Choroid plexus epithelial cell (primary cell): ENCODE data around the gene DIRAS1.

Source experiments
- DNase-seq: peaks from one replicate; pipeline ENCODE4 v3.0.0-alpha.2; 2010; ENCODE audit warnings: low read depth
- H3K4me3 ChIP-seq: 2 replicates; pipeline ENCODE4 v1.5.1; 2011; ENCODE audit warnings: low read depth, mild to moderate bottlenecking, control low read depth, low read length, moderate library complexity
- TF ChIP-seq, protein P1 (sequence below): conservative IDR thresholded peaks from 2 replicates; pipeline ENCODE4 v1.5.1; 2011; ENCODE audit warnings: low read depth, mild to moderate bottlenecking, control low read depth, inconsistent platforms, low read length, moderate library complexity

The DIRAS1 gene

DNA sequence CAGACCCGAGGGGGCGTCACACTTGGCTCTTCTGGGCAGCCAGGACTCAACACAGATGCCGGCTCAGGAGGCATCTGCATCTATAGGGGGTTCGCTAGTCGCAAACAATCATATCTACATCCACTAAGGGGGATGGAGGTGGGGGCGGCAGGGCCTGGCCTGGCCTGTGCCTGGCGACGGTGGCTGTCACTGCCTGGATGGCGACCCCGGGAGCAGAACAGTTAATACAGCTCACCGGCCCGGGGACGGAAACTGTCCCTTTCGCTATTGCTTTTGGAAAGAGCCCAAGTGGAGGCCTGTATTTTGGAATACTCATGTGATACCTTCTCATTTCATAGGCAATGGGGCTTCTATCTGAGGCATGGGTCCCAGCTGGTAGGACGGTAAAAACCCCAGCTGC is 44.2 kb upstream of the DIRAS1 start:
- H3K4me3 ChIP-seq, result no peak overlapping the region
- DNase-seq, result no peak
- TF ChIP-seq, protein P1, sequence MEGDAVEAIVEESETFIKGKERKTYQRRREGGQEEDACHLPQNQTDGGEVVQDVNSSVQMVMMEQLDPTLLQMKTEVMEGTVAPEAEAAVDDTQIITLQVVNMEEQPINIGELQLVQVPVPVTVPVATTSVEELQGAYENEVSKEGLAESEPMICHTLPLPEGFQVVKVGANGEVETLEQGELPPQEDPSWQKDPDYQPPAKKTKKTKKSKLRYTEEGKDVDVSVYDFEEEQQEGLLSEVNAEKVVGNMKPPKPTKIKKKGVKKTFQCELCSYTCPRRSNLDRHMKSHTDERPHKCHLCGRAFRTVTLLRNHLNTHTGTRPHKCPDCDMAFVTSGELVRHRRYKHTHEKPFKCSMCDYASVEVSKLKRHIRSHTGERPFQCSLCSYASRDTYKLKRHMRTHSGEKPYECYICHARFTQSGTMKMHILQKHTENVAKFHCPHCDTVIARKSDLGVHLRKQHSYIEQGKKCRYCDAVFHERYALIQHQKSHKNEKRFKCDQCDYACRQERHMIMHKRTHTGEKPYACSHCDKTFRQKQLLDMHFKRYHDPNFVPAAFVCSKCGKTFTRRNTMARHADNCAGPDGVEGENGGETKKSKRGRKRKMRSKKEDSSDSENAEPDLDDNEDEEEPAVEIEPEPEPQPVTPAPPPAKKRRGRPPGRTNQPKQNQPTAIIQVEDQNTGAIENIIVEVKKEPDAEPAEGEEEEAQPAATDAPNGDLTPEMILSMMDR, result no peak

DNA sequence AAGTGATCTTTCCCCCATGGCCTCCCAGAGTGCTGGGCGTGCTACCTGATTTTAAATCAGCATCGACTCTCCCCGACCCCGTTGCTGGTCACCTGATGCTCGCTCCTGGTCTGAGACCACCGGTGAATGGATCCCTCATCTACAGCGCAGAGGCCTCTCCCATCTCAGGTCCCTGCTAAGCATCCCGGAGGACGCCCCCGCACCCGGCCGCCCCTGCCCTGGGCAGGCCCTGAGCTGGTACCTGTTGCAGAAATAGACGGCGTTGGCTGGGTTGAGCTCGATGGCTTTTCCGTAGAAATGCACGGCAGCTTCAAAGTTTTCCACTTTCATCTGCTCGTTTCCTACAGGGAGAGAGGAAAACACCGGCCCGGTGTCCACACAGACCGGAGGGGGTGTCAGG is 43.8 kb upstream of the DIRAS1 start:
- H3K4me3 ChIP-seq, result no peak overlapping the region
- DNase-seq, result no peak
- TF ChIP-seq, protein P1, result no peak

DNA sequence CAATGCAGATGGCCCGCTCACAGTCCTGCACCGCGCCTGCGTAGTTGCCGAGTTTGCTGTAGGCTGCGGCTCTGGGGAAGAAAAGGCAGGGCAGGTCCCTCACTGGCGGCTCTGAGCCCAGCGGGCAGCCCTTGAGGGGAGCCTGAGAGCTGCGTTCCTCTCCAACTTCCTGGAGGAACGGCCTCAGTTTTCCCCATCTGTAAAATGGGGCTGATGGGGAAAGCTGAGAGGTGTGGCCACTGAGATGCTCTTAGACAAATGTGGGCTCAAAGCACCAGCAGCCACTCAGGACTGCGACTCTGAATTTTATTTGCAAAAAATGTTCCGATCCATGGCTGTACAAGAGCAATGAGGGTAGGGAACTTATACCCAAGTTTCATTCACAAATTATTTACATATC is 42.5 kb upstream of the DIRAS1 start:
- TF ChIP-seq, protein P1, result no peak
- no peak for DNase-seq
- H3K4me3 ChIP-seq, result no peak overlapping the region

DNA sequence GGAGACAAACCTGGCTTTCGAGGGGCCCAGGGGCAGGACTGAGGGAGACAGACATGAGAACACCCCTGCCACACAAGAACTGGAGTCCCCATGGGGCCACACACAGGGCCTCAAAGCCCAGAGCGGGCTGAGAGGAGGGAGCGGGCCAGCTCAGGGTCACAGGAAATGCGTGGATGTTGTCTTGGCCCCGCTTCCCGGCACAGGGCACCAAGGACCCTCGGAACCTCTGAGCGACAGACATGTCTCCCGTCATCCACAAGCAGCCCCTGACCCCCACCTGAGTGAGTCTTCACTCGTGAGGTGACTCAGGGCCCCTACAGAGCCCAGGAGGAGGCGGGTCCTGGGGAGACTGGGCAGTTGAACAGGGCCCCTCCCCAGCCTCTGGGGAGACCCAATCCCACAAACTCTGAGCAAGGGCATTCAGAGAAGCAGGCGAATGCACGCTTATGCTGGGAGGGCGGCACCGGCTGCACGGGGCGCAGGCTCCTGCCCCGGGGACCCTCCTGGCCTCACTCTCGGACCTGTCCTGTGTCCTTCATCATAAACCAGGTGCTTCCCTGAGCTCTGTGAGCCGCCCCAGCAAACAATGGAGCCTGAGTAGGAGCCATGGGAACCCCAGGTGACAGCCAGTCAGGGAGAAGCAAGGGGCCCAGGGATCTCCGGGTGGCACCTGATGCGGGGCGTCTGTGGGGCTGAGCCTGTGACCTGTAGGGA is 41.8 kb upstream of the DIRAS1 start:
- TF ChIP-seq, protein P1, result no peak
- DNase-seq, result no peak
- no peak overlapping the region for H3K4me3 ChIP-seq

DNA sequence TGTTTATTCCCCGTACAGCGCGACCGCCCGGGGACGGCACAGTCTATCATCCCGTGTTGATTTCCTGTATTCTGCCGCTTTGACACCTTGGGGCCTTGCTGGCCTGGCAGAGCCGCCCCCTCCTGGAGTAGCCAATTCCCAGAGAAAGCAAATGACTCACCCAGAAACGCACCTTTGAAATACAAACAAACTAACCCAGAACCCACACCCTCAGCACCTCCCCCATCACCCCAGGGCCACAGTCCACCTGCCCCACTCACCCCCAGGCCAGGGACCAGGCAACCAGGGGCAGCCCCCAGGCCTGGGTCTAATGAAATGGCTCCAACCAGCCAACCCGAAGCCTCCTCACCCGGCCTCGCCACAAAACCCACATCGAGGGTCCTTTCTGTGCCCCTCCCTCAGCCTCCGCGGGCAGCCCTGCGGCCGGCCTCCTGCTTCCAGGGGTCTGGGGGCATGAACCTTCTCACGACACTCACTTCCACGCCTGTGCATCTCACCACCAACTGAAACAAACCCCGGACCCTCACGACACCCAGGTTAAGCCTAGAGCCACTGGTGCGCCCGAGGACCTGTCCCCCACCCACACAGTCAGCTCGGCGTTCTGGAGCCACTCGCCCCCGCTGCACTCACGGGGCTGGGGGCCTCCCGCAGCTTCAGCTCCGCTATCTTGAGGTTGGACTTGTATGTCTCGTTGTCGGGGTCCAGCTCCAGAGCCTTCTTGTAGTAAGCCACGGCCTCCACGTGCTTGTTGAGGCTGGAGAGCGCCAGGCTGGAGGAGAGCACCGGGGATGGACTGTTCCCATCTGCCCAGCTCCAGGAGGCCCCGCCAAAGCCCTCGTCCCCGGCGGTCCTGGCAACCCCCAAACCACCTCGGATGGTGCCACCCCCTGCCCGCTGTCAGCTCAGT is 41.0 kb upstream of the DIRAS1 start:
- DNase-seq, result no peak
- TF ChIP-seq, protein P1, result no peak
- H3K4me3 ChIP-seq, result no peak overlapping the region

DNA sequence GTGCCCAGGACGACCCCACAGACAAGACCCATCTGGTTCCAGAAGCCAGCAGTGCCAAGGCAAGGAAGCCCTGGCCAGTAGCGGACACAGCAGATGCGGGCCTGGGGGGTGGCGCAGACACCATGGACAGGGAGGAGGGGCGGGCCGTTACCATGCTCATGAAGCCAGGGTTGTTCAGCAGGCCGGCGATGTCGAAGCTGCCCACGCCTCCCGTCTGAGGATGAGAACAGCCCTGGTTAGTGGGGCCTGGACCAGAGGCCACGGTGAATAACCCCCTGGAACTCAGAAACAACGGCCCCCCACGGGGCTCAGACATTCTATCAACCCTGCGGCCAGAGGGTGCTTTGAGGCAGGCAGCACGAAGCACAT is 40.1 kb upstream of the DIRAS1 start:
- H3K4me3 ChIP-seq, result no peak overlapping the region
- TF ChIP-seq, protein P1, result no peak

More for the DNA sequence above, 40.1 kb upstream of the DIRAS1 start:
- DNase-seq, result no peak
